HG02623 (cell line): Measurements from ENCODE around the gene SGPP1.
"Not testable (repeated sequence)": the region's sequence is repeated elsewhere in the genome, so short reads cannot be mapped to it uniquely, and the experiment has no call there.

Experiments used
- ATAC-seq: cut with Tn5 transposase; IDR thresholded peaks from one replicate; pipeline ENCODE4 v1.9.1; 2021; ENCODE audit warnings: moderate library complexity; ENCODE audit not compliant: unreplicated experiment

SGPP1 gene

GRCh38 chr14:63726499-63726898, 1.4 kb downstream of the SGPP1 start:
- ATAC-seq: no peak

- no peak for ATAC-seq
These were observed 1.9 kb downstream of the SGPP1 start for GRCh38 chr14:63725786-63726460.

- no peak for ATAC-seq
These were observed 10.2 kb downstream of the SGPP1 start for GRCh38 chr14:63717702-63718101.

GRCh38 chr14:63715360-63715759, 12.5 kb downstream of the SGPP1 start:
- ATAC-seq: no peak

GRCh38 chr14:63713764-63714163, 14.1 kb downstream of the SGPP1 start:
- no peak for ATAC-seq

GRCh38 chr14:63713058-63713457, 14.8 kb downstream of the SGPP1 start:
- no peak for ATAC-seq

GRCh38 chr14:63712123-63712522, 15.7 kb downstream of the SGPP1 start:
- ATAC-seq: no peak

- no peak for ATAC-seq
These were observed 17.4 kb downstream of the SGPP1 start for GRCh38 chr14:63710497-63710896.

GRCh38 chr14:63709589-63709988, 18.3 kb downstream of the SGPP1 start:
- ATAC-seq: no peak

- ATAC-seq: no peak
These were observed 20.6 kb downstream of the SGPP1 start for GRCh38 chr14:63707216-63707615.

GRCh38 chr14:63705561-63706070, 22.2 kb downstream of the SGPP1 start:
- ATAC-seq: peak; percentile 67

GRCh38 chr14:63702530-63702929, 25.3 kb downstream of the SGPP1 start:
- not testable (repeated sequence) for ATAC-seq

GRCh38 chr14:63701606-63702299, 26.1 kb downstream of the SGPP1 start:
- ATAC-seq: no peak

- ATAC-seq: no peak
These were observed 35.4 kb downstream of the SGPP1 start for GRCh38 chr14:63692310-63693020.

GRCh38 chr14:63689132-63689531, 38.7 kb downstream of the SGPP1 start:
- ATAC-seq: no peak

GRCh38 chr14:63686926-63687325, 40.9 kb downstream of the SGPP1 start:
- ATAC-seq: no peak

GRCh38 chr14:63685401-63685800, 42.5 kb downstream of the SGPP1 start:
- ATAC-seq: no peak

- no peak for ATAC-seq
These were observed 44.9 kb downstream of the SGPP1 start for GRCh38 chr14:63682727-63683593.

- no peak for ATAC-seq
These were observed 49.3 kb downstream of the SGPP1 start for GRCh38 chr14:63678536-63678935.

GRCh38 chr14:63677891-63678379, 49.9 kb downstream of the SGPP1 start:
- no peak for ATAC-seq

- ATAC-seq: no peak
These were observed 51.2 kb downstream of the SGPP1 start for GRCh38 chr14:63676615-63677014.
